ENCODE results near the gene FGF1.
A peak's percentile ranks its signal among the peaks of the same experiment; 100 is the strongest.

FGF1 gene

GRCh38 chr5:142614054-142614453 is 71.8 kb downstream of the FGF1 start:
- DNase-seq (ENCODE audit: low read depth, low spot score), result no peak

- DNase-seq (ENCODE audit: low read depth, low spot score), result no peak
Measured at GRCh38 chr5:142613271-142613671, 72.6 kb downstream of the FGF1 start.

- no peak for DNase-seq (ENCODE audit: low read depth, low spot score)
Measured at GRCh38 chr5:142612494-142613270, 73.2 kb downstream of the FGF1 start.

- peak; percentile 35 for DNase-seq (ENCODE audit: low read depth, low spot score)
Measured at GRCh38 chr5:142611154-142611553, 74.7 kb downstream of the FGF1 start.

- DNase-seq (ENCODE audit: low read depth, low spot score), result no peak
Measured at GRCh38 chr5:142610176-142611001, 75.5 kb downstream of the FGF1 start.

GRCh38 chr5:142609142-142609541 is 76.7 kb downstream of the FGF1 start:
- DNase-seq (ENCODE audit: low read depth, low spot score), result no peak

GRCh38 chr5:142608081-142608480 is 77.8 kb downstream of the FGF1 start:
- DNase-seq (ENCODE audit: low read depth, low spot score), result no peak

GRCh38 chr5:142605611-142606010 is 80.3 kb downstream of the FGF1 start:
- no peak for DNase-seq (ENCODE audit: low read depth, low spot score)

- DNase-seq (ENCODE audit: low read depth, low spot score), result no peak
Measured at GRCh38 chr5:142602720-142603245, 83.1 kb downstream of the FGF1 start.

- no peak for DNase-seq (ENCODE audit: low read depth, low spot score)
Measured at GRCh38 chr5:142601432-142601831, 84.5 kb downstream of the FGF1 start.

- DNase-seq (ENCODE audit: low read depth, low spot score), result no peak
Measured at GRCh38 chr5:142600611-142601358, 85.1 kb downstream of the FGF1 start.

GRCh38 chr5:142600092-142600491 is 85.8 kb downstream of the FGF1 start:
- no peak for DNase-seq (ENCODE audit: low read depth, low spot score)

- DNase-seq (ENCODE audit: low read depth, low spot score), result no peak
Measured at GRCh38 chr5:142598338-142598700, 87.6 kb downstream of the FGF1 start.

GRCh38 chr5:142597546-142598337 is 88.1 kb downstream of the FGF1 start:
- no peak for DNase-seq (ENCODE audit: low read depth, low spot score)

GRCh38 chr5:142597025-142597424 is 88.9 kb downstream of the FGF1 start:
- no peak for DNase-seq (ENCODE audit: low read depth, low spot score)

- no peak for DNase-seq (ENCODE audit: low read depth, low spot score)
Measured at GRCh38 chr5:142592365-142592764, 93.5 kb downstream of the FGF1 start.

- no peak for DNase-seq (ENCODE audit: low read depth, low spot score)
Measured at GRCh38 chr5:142590451-142591231, 95.2 kb downstream of the FGF1 start.

GRCh38 chr5:142589720-142590119 is 96.2 kb downstream of the FGF1 start:
- DNase-seq (ENCODE audit: low read depth, low spot score), result no peak

- no peak for DNase-seq (ENCODE audit: low read depth, low spot score)
Measured at GRCh38 chr5:142587354-142587965, 98.4 kb downstream of the FGF1 start.

- no peak for DNase-seq (ENCODE audit: low read depth, low spot score)
Measured at GRCh38 chr5:142586552-142586951, 99.3 kb downstream of the FGF1 start.
